HG03521 (cell line): Measurements from ENCODE around the gene DCAF11.
A peak's percentile ranks its signal among the peaks of the same experiment; 100 is the strongest.

Experiments used
- ATAC-seq: cut with Tn5 transposase; IDR thresholded peaks from one replicate; pipeline ENCODE4 v1.9.1; 2021; ENCODE audit warnings: mild to moderate bottlenecking, moderate library complexity; ENCODE audit not compliant: unreplicated experiment

Gene DCAF11

GRCh38 chr14:24078146-24078545, 36.4 kb upstream of the DCAF11 start:
- no peak for ATAC-seq

- ATAC-seq, result no peak
These were observed 35.0 kb upstream of the DCAF11 start for GRCh38 chr14:24079491-24080141.

- ATAC-seq, result no peak
These were observed 34.4 kb upstream of the DCAF11 start for GRCh38 chr14:24080142-24080530.

DNA sequence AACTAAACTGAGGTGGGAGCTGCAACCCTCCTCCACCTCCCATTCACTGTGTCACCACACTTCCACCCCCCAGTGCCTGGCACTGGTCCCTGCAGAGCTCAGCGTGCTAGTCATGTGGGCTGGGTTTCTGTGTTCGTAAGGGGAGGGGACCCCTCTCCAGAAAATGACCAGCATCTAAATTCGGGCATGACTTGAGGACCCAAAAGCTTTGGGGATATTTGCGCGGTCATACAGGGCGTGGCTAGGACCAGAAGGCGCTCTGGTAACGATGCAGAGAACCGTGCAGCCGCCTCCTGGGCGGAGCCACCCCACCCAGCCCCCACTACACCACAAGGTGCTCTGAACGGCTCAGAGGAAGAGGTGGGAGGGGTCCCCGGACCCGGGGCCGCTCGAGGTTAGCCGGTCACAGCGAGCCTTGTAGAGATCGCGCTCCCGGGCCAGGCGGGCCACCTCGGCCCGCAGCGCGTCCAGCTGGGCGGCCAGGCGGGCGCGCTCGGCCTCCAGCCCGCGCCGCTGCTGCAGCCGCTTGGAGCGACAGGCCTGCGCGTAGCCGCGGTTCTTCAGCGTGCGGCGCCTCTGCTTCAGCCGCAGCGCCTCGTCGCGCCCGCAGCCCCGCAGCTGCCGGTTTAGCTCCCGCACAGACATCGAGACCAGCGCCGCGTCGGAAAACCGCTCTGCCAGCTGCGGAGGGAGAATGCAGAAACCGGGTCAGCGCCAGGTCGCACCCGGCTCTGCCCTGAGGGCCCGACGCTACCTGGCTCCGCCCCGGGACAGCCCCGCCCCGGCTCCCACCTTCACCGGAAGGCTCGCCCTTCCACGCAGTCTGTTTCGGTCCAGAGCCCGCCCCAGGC, 33.5 kb upstream of the DCAF11 start:
- peak; percentile 85 for ATAC-seq

DNA sequence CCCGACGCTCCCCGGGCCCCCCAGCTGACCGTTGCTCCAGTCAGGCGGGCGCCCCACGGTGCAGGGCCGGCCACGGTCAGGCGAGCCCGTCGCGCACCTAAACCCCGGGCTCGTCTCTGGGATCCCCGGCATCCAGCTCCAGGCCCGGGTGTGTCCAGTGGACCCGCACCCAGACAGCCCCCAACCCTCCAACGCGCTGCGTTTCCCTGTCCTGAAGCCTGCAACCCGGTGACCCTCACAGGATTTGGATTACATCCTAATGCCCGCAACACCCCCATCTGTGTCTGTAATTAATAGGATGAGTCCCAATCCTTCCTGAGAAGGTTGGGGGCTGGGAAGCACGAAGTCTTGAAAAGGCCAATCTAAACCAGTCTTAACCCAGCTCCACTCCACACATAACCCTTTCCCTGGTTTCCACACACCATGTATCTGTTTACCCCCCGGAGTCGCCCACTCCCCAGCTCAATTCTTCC, 32.8 kb upstream of the DCAF11 start:
- ATAC-seq, result no peak

GRCh38 chr14:24082411-24083080, 32.0 kb upstream of the DCAF11 start:
- no peak for ATAC-seq

GRCh38 chr14:24083462-24083861, 31.1 kb upstream of the DCAF11 start:
- no peak for ATAC-seq

GRCh38 chr14:24084440-24084839, 30.1 kb upstream of the DCAF11 start:
- no peak for ATAC-seq

GRCh38 chr14:24085215-24085614, 29.4 kb upstream of the DCAF11 start:
- ATAC-seq, result no peak

- no peak for ATAC-seq
These were observed 28.2 kb upstream of the DCAF11 start for GRCh38 chr14:24086193-24086955.

DNA sequence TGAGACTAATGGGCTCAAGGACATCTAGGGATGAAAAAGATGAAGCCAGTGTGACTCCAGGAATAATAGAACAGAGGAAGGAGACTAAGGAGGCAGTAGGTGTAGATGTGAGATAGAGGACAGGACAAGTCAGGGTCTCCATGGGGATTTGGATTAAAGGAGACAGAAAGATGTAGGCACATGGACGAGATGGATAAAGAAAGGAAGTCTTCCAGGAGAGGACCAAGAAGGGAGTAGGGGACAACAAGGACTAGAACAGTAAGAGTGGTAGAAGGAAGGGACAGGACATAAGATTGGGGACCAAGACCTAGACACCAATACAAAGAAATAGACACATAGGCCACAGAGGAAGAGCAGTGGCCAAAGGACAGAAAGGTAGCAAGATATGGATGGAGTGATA, 27.6 kb upstream of the DCAF11 start:
- ATAC-seq, result no peak

DNA sequence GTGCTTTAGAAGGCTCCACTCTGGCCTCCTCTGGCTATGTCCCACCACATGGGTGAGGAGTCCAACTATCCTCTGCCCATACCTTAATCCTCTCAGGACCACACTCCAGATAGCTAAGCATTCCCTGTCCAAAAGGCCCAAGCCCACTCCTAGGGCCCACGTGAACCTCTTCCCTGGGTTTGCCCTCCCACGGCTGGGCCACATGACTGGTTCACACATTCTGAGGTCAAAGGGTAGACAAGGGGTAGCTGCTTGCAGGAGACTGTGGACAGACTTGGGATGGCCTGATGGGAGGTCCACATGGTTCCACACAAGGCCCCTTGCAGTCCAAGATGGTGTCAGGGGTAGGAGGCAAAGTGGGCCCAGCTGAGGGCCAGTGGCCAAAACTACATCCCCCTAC, 26.5 kb upstream of the DCAF11 start:
- no peak for ATAC-seq

GRCh38 chr14:24089890-24090289, 24.7 kb upstream of the DCAF11 start:
- ATAC-seq, result no peak

DNA sequence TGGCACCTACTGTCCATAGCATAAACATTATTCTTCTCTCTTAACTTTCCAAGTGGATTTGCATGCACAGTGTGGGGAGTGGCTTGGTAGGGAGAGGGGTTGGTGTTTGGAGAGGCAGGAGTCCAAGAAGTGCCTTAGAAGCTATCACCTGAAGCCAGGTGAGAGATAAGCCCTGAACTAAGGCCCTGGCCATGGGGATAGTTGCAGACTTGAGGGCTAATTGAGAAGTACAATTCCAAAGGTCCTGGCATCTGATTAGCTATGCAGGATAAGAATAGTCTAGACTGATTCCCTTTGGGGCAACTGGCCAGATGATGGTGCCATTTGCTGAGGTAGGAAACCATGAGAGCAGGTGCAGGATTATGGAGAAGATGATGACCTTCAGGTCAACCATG, 22.5 kb upstream of the DCAF11 start:
- no peak for ATAC-seq

GRCh38 chr14:24092505-24093206, 21.9 kb upstream of the DCAF11 start:
- ATAC-seq, result no peak

- ATAC-seq, result no peak
These were observed 21.2 kb upstream of the DCAF11 start for GRCh38 chr14:24093207-24093900.

DNA sequence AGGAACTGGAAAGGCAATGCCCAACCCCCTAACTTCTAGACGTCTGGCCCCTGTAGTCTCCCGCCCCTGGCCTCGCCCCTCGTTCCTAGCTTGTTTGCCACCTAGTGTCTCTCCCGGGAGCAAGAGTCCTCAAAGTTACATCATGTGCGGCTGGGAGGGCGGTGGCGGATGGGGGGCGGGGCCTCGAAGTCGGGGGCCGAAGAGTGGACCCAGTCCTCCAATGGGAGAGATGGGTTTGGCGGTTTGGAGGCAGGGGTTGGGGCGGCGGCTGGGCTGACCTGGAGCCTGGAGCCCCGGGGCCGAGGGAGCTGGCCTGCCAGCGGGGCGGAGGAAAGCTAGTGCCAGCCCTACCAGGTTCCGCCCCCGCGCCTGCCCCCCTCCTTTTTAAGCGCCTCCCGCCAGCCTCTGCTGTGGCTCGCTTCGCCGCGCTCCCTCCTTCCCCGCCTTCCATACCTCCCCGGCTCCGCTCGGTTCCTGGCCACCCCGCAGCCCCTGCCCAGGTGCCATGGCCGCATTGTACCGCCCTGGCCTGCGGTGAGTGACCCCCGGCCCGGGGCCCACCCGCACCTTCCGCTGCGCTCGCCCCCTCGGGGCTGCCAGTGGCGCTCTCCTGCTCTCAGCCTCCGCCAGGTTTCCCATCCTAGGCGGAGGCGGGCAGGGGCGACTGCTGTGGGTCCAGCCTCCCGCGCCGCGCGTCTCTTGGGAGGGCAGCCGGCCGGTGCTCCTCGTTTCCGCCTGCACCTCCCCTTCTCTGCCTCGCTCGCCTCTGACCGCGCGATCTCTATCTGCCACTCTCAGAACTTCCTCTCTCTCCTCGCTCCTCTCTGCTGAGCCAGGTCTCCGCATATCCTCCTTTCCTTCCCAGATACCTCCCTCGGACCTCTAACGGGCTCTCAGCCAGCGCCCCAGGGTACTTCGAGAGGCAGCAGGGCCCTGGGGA, 20.4 kb upstream of the DCAF11 start, which contains the start of gene PCK2:
Gene PCK2 (plus strand): TSS at position 411 of the 940 bp plus-strand sequence. CDS start 95 bp downstream, at position 506.
- peak; percentile 45 for ATAC-seq

DNA sequence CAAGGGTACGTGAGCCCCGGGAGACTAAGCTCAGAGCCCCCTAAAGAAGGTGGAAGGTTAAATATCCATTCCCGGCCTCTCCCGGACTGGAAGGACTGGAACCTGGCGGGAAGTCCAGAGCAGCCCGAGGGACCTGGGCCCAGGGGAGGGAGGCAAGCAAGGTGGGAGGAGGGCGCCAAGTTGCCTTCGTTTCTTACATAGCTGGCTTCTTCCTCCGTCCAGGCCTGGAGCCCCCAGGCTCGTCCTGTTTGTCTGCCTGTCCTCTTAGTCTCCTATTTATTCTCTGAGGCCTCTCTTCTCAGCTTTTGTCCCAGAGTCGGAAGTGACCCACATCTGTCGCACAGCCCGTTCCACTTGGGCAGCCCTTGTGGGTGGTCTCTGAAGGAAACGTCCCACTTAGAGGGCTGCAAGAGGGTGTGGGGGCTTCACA, 19.7 kb upstream of the DCAF11 start:
- no peak for ATAC-seq
